HepG2 (cell line): ENCODE results near the gene PPARA. TPM values are rescaled to one million over a fixed set of nuclear protein-coding genes. Genes with fewer than 3 reads are reported as not detected.
A peak's percentile ranks its signal among the peaks of the same experiment; 100 is the strongest.

Experiments used
- ATAC-seq: fragments of 200-7000 bp; cut with Tn5 transposase; 3 replicates; pipeline ENCODE4 v1.9.1; 2020; ENCODE audit warnings: mild to moderate bottlenecking, moderate library complexity
- BruUV-seq: library from RNA; stranded (reverse); fragments of 400-500 nt; replicated peaks from 2 replicates; lab custom pipeline; 2021; lab: Mats Ljungman, UMichigan
- CTCF ChIA-PET: fragments of 300-600 bp; formaldehyde crosslinking; extraction: SDS; loops from one replicate; lab custom pipeline; 2021; ENCODE audit warnings: low total read pairs, inconsistent platforms, low intra/inter-chr PET ratio; lab: Yijun Ruan, JAX
- POLR2A ChIA-PET: fragments of 350-600 bp; sonication (Branson Sonifier 250); formaldehyde crosslinking; loops from one replicate; lab custom pipeline; 2020; ENCODE audit warnings: antibody characterized with exemption, inconsistent platforms; lab: Yijun Ruan, JAX
- DNase-seq: peaks from one replicate; pipeline ENCODE4 v3.0.0-alpha.2; 2015; ENCODE audit warnings: low spot score
- FAIRE-seq: peaks from 3 replicates; lab custom pipeline; 2011; peaks lifted over from hg19 to GRCh38; lab: Jason Lieb, UNC
- H2AFZ ChIP-seq: one replicate; pipeline ENCODE4 v1.6.1; 2011; ENCODE audit warnings: low read length, inconsistent platforms
- H3K27ac ChIP-seq: fragments of 300-600 bp; 3 replicates; pipeline ENCODE4 v1.8.0; 2011; ENCODE audit warnings: mixed run types, mild to moderate bottlenecking, mixed read lengths, low read length, inconsistent platforms; ENCODE audit not compliant: insufficient read depth; ENCODE audit errors: extremely low read length
- H3K27me3 ChIP-seq, 2 experiments: fragments of 200-600 bp in 1 of 2; 2 replicates in 1 of 2; 3 replicates in 1 of 2; pipeline versions ENCODE4 v1.6.0 to v1.8.0; 2011; ENCODE audit warnings: low read length in 2 of 2, mild to moderate bottlenecking in 2 of 2, moderate library complexity in 2 of 2, inconsistent platforms in 1 of 2; ENCODE audit not compliant: insufficient read depth in 2 of 2, control insufficient read depth in 1 of 2
- H3K36me3 ChIP-seq, 2 experiments: fragments of 200-600 bp in 1 of 2; replicated peaks in 1 of 2; 2 replicates in 1 of 2; 3 replicates in 1 of 2; pipeline versions ENCODE4 v1.5.1 to v1.8.0; 2011; ENCODE audit warnings: low read length in 2 of 2, inconsistent platforms in 1 of 2; ENCODE audit not compliant: insufficient read depth in 2 of 2, control insufficient read depth in 1 of 2
- H3K4me1 ChIP-seq: 2 replicates; pipeline ENCODE4 v1.5.1; 2012; ENCODE audit warnings: low read length, inconsistent platforms; ENCODE audit not compliant: insufficient read depth
- H3K4me2 ChIP-seq: 2 replicates; pipeline ENCODE4 v1.6.0; 2011; ENCODE audit warnings: low read depth, low read length, inconsistent platforms
- H3K4me3 ChIP-seq, 3 experiments: fragments of 200-600 bp in 1 of 3; sonication (generic), shearing (Covaris generic) in 1 of 3; replicated peaks in 1 of 3; 2 replicates each; pipeline ENCODE4 v1.5.1; 2011 to 2016; ENCODE audit warnings: low read length in 3 of 3, inconsistent platforms in 2 of 3, low read depth in 2 of 3, mild to moderate bottlenecking in 2 of 3, control low read depth in 1 of 3, mixed read lengths in 1 of 3; ENCODE audit not compliant: insufficient read depth in 1 of 3
- H3K79me2 ChIP-seq: one replicate; pipeline ENCODE4 v1.6.1; 2011; ENCODE audit warnings: low read length, inconsistent platforms; ENCODE audit not compliant: insufficient read depth
- H3K9ac ChIP-seq: 2 replicates; pipeline ENCODE4 v1.6.0; 2011; ENCODE audit warnings: mild to moderate bottlenecking, low read depth, low read length, inconsistent platforms; ENCODE audit not compliant: insufficient read depth
- H3K9me3 ChIP-seq: 2 replicates; pipeline ENCODE4 v1.5.1; 2012; ENCODE audit warnings: mild to moderate bottlenecking, low read length
- H4K20me1 ChIP-seq: 2 replicates; pipeline ENCODE4 v1.6.0; 2011; ENCODE audit warnings: inconsistent platforms, mild to moderate bottlenecking, low read length, moderate library complexity; ENCODE audit not compliant: insufficient read depth
- HNRNPL ChIP-seq: fragments of 200-400 bp; formaldehyde crosslinking; IDR thresholded peaks from 2 replicates; pipeline ENCODE4 v1.6.1; 2017; ENCODE audit warnings: mild to moderate bottlenecking, low read depth, low read length
- HOXD1 ChIP-seq: sonication (generic); formaldehyde crosslinking; IDR thresholded peaks from 2 replicates; pipeline ENCODE4 v1.5.0; 2020; ENCODE audit warnings: missing genetic modification reagents
- IKZF4 ChIP-seq: sonication (generic); formaldehyde crosslinking; IDR thresholded peaks from 2 replicates; pipeline ENCODE4 v1.5.1; 2020; ENCODE audit warnings: borderline replicate concordance, mild to moderate bottlenecking, low read depth, missing genetic modification reagents; ENCODE audit errors: not compliant biosample characterization
- KLF6 ChIP-seq: IDR thresholded peaks from 2 replicates; pipeline ENCODE4 v1.8.0; 2016; ENCODE audit warnings: missing biosample characterization, missing genetic modification reagents
- MTA3 ChIP-seq: sonication (generic); formaldehyde crosslinking; IDR thresholded peaks from 2 replicates; pipeline ENCODE4 v1.4.0; 2020; ENCODE audit warnings: missing genetic modification reagents
- RAD21 ChIP-seq: fragments of 450-650 bp; formaldehyde crosslinking; IDR thresholded peaks from 2 replicates; pipeline ENCODE4 v1.5.0; 2020; ENCODE audit warnings: mild to moderate bottlenecking
- SAP130 ChIP-seq: IDR thresholded peaks from 2 replicates; pipeline ENCODE4 v1.6.1; 2016; ENCODE audit warnings: low read depth
- SPEN ChIP-seq: sonication (generic); formaldehyde crosslinking; IDR thresholded peaks from 2 replicates; pipeline ENCODE4 v1.5.1; 2020; ENCODE audit warnings: low read depth, mild to moderate bottlenecking, missing genetic modification reagents
- SRSF9 ChIP-seq: fragments of 200-400 bp; formaldehyde crosslinking; IDR thresholded peaks from 2 replicates; pipeline ENCODE4 v1.6.1; 2018; ENCODE audit warnings: borderline replicate concordance, mild to moderate bottlenecking, low read depth, low read length; ENCODE audit not compliant: insufficient read depth, poor library complexity, severe bottlenecking
- TCF12 ChIP-seq, 2 experiments: fragments of 450-650 bp in 1 of 2; sonication (generic) in 1 of 2; formaldehyde crosslinking in 1 of 2; IDR thresholded peaks; 2 replicates each; pipeline versions ENCODE4 v1.6.1 to v1.8.0; 2017 to 2022; ENCODE audit warnings: antibody characterized with exemption in 1 of 2, mild to moderate bottlenecking in 1 of 2, missing genetic modification reagents in 1 of 2, moderate library complexity in 1 of 2
- ZFX ChIP-seq: sonication (generic); formaldehyde crosslinking; IDR thresholded peaks from 2 replicates; pipeline ENCODE4 v1.4.0; 2020; ENCODE audit warnings: mild to moderate bottlenecking, low read depth, missing genetic modification reagents, moderate library complexity
- ZNF20 ChIP-seq: sonication (generic); formaldehyde crosslinking; IDR thresholded peaks from 2 replicates; pipeline ENCODE4 v1.4.0; 2020; ENCODE audit warnings: mild to moderate bottlenecking, moderate library complexity, missing genetic modification reagents
- ZNF230 ChIP-seq: sonication (generic); formaldehyde crosslinking; IDR thresholded peaks from 2 replicates; pipeline ENCODE4 v1.4.0; 2020; ENCODE audit warnings: mild to moderate bottlenecking, missing genetic modification reagents
- ZNF562 ChIP-seq: sonication (generic); formaldehyde crosslinking; IDR thresholded peaks from 2 replicates; pipeline ENCODE4 v1.8.0; 2022; ENCODE audit warnings: missing genetic modification reagents, borderline replicate concordance
- ZNF574 ChIP-seq: sonication (generic); formaldehyde crosslinking; IDR thresholded peaks from 2 replicates; pipeline ENCODE4 v1.4.0; 2020; ENCODE audit warnings: missing genetic modification reagents
- ZNF687 ChIP-seq: sonication (generic); formaldehyde crosslinking; IDR thresholded peaks from 2 replicates; pipeline ENCODE4 v1.5.1; 2020; ENCODE audit warnings: mild to moderate bottlenecking, missing genetic modification reagents, moderate library complexity
- ZNF724P ChIP-seq: sonication (generic); formaldehyde crosslinking; IDR thresholded peaks from 2 replicates; pipeline ENCODE4 v1.8.0; 2022; ENCODE audit warnings: missing genetic modification reagents, borderline replicate concordance
- WGBS: methylation state at CpG from one replicate; pipeline ENCODE4 v1.1.6; 2017; ENCODE audit warnings: low lambda C conversion rate; 5-methylcytosine and 5-hydroxymethylcytosine counted together
- in situ Hi-C: cut with HindIII; loops from 2 replicates; pipeline ENCODE4 v1.10.0; 2017; ENCODE audit warnings: low pct_unique_long_range_greater_than_20kb; ENCODE audit not compliant: extremely low pct_ligation_motif_present
- intact Hi-C: fragments of 100-400 bp; cut with micrococcal nuclease; formaldehyde crosslinking; loops from one replicate; pipeline ENCODE4 v1.10.0; 2022; ENCODE audit not compliant: unreplicated experiment
- polyA plus RNA-seq, 8 experiments: library from polyadenylated mRNA; depleted of rRNA in 3 of 8; stranded (reverse) in 7 of 8; unstranded in 1 of 8; fragments of >200 nt; fragmentation: Illumina TruSeq in 4 of 8; extraction: Trizol in 4 of 8; gene quantifications; 2 replicates each; pipeline versions ENCODE4 v1.2.1 to v1.2.3, GENCODE V29; 2011 to 2016; ENCODE audit warnings: low read depth in 4 of 8, missing spikeins in 1 of 8, mixed read lengths in 1 of 8; ENCODE audit not compliant: insufficient read depth in 1 of 8
- total RNA-seq, 5 experiments: library from RNA; depleted of rRNA; stranded (reverse); fragments of >200 nt; fragmentation: Illumina TruSeq; extraction: Trizol; gene quantifications; 2 replicates each; pipeline ENCODE4 v1.2.3, GENCODE V29; 2016; ENCODE audit warnings: low read depth in 1 of 5

PPARA gene
- total and polyA plus RNA-seq, 2 of the 13 experiments (the other 11 are each of a cell fraction or from before 2014, with no cell fraction given), result 18.2 to 24.7 TPM

- Histone ChIP-seq H3K4me1 (peaks cover 55% of the 10 kb centered on the region), H3K27me3 (peaks cover 3 to 5% of the 10 kb centered on the region in 2 experiments; a peak in 3 of 5 replicates), H3K4me3 (peak overlapping the region; percentile 39 to 73 (median 60); a peak in 5 of 6 replicates), H2AFZ (no peak overlapping the region), H4K20me1 (no peaks in the 10 kb centered on the region), H3K4me2 (peak overlapping the region; percentile 93), H3K9me3 (no peaks in the 10 kb centered on the region), H3K27ac (no peak overlapping the region), H3K9ac (peak overlapping the region; percentile 65), H3K36me3 (no peaks in the 10 kb centered on the region), H3K79me2 (no peaks in the 10 kb centered on the region)
- ChIA-PET CTCF (no interaction called here), POLR2A (interaction anchor here (0.8 to 1.8 kb wide), 4 partner anchors 72 to 101 kb away, joined by 3 to 12 read pairs (median 4); no protein-coding TSS in a partner anchor)
- intact Hi-C loops (no loop called here), in situ Hi-C loops (loop anchor here (5.0 to 25.0 kb wide), 2 partner anchors 95 to 470 kb away; no protein-coding TSS in a partner anchor)
- BruUV-seq, result TSS peak; percentile 69
- ATAC-seq (no peak; the same call in 2 of the 3 replicates), DNase-seq (no peak), FAIRE-seq (no peak)
- 2% methylated on average over 13 of the region's 35 CpGs for WGBS
- TF ChIP-seq ZNF574 (CRISPR knock-in tag) (no peak), ZFX (peak; percentile 1; the same call in 1 of the 2 replicates), KLF6 (CRISPR knock-in tag) (no peak), HNRNPL (peak; percentile 35; the same call in 1 of the 2 replicates), SPEN (CRISPR knock-in tag) (0 out of 2 replicates have a peak, but pooled peaks have one; percentile 13), MTA3 (CRISPR knock-in tag) (no peak), IKZF4 (peak; percentile 33), SAP130 (no peak), ZNF230 (no peak), HOXD1 (CRISPR knock-in tag) (no peak), ZNF724P (no peak), SRSF9 (no peak), ZNF562 (no peak), ZNF20 (CRISPR knock-in tag) (no peak), ZNF687 (CRISPR knock-in tag) (peak; percentile 13), TCF12 (IDR thresholded peaks at IDR 0.05) (no peak), TCF12 (CRISPR knock-in tag; IDR thresholded peaks at IDR 0.05) (0 out of 2 replicates have a peak, but pooled peaks have one; percentile 23), RAD21 (no peak)
Measured at GRCh38 chr22:46107089-46107664, 43.1 kb upstream of the PPARA start.
